AG09309 (cell line): ENCODE measurements around the gene ADSS1.

Experiments used
- DNase-seq: peaks from one replicate; pipeline ENCODE4 v3.0.0-alpha.2; 2010; ENCODE audit warnings: low read depth
- H3K4me3 ChIP-seq: 2 replicates; pipeline ENCODE4 v1.5.1; 2011; ENCODE audit warnings: mild to moderate bottlenecking, low read depth, low read length, moderate library complexity; ENCODE audit not compliant: control insufficient read depth
- TF ChIP-seq, protein P1 (sequence below): IDR thresholded peaks from 2 replicates; pipeline ENCODE4 v1.5.1; 2011; ENCODE audit warnings: mild to moderate bottlenecking, low read depth, low read length, inconsistent platforms; ENCODE audit not compliant: insufficient read depth, control insufficient read depth; ENCODE audit errors: missing control alignments

Gene ADSS1

DNA sequence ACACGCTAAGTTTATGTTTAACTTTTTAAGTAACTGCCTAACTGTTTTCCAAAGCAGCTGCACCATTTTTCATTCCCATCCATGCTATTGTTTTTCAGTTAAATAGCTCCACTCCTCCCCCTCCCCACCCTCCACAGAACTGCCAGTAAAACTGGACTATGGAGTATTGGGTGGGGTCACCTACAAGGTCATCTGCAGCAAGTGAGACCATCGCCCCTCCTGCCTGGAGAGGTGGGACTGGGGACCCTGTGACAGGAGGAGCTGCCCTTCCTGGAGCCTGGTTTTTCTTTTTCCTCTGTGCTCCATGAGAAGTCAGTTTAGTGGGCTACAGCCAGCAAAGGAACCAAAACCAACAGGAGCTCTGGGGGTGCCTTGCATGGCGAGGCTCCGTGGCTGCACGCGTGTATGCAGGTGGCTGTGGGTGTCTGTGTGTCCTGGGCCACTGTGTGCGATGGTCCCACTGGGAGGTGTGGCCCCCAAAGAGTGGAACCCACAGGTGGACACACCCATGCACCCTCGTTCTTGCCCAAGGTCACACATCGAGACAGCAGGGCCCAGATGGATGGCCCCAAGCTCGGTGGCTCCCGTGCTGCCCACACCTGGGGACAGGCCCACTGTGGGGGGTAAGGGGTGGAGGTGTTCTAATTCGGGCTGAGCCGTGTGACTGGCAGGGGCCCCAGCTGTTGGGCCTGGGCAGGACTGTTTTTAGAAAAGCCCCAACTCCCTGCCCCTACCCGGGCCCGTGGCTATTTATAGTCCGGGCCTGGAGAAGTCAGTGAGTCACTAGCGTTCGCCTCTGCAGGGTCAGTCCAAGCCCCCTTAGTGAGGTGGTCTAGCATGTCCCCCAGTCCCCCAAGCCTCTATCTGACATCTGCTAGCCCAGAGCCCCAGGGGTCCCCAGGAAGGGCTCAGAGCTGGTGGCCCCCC is 2.3 kb upstream of the ADSS1 start:
- no peak for DNase-seq
- TF ChIP-seq, protein P1, sequence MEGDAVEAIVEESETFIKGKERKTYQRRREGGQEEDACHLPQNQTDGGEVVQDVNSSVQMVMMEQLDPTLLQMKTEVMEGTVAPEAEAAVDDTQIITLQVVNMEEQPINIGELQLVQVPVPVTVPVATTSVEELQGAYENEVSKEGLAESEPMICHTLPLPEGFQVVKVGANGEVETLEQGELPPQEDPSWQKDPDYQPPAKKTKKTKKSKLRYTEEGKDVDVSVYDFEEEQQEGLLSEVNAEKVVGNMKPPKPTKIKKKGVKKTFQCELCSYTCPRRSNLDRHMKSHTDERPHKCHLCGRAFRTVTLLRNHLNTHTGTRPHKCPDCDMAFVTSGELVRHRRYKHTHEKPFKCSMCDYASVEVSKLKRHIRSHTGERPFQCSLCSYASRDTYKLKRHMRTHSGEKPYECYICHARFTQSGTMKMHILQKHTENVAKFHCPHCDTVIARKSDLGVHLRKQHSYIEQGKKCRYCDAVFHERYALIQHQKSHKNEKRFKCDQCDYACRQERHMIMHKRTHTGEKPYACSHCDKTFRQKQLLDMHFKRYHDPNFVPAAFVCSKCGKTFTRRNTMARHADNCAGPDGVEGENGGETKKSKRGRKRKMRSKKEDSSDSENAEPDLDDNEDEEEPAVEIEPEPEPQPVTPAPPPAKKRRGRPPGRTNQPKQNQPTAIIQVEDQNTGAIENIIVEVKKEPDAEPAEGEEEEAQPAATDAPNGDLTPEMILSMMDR = no peak
- no peak overlapping the region for H3K4me3 ChIP-seq

DNA sequence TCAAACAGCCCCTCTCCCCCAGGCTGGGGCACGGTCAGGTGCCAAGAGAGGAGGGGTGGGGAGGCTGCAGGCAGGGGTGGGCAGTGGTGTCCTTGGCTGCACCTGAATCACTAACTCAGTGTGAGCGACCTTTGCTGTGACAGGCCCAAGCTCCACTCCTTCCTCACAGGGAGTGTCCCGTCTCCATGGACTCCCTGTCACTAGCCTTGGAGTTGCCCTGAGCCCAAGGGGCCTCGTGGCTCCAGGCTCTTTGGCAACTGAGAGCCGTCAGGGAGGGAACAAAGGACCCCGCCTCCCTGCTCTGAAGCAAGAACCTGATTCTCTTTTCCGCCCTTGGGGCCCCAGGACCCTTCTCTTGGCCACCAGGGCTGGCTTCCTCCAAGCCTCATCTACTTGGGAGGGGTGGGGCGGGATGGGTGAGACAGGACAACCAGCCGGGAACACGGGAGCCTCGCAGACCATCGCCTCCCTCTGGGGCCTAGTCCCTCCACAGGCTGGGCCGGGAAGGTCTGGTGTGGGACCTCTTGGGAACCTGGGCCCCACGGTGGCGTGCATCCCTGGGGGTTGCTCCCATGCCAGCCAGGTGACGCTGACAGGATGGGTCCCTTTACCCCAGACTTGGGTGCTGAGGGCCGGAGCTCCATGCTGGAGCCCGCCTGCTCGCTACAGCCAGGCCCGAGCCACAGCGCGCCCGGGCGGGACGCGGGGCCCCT is 935 bp upstream of the ADSS1 start:
- no peak for DNase-seq
- TF ChIP-seq, protein P1 = no peak
- no peak overlapping the region for H3K4me3 ChIP-seq

DNA sequence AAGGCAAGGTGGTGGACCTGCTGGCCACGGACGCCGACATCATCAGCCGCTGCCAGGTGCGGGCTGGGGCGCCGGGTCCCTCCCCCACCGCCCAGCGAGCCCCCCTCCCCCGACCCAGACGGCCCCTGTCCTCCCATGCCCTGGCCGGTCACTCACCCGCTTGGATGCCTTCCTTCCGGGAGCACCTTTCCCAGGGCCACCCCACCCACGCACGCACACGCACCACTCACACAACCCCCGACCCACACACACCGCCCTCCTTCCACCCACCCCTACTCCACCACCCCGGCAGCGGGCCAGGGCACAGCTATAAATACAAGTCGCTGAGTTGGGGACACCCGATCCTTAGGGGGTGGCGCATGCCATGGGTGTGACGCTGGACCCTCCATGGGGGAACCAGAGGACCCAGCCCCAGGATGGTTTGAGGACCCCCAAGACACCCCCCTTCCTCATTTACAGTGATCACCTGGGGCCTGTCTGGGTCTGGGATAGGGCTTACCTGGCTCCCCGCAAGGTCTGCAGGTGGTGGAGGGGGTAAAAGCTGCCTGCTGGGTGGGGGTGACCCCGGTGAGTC is 465 bp downstream of the ADSS1 start:
- TF ChIP-seq, protein P1 = no peak
- DNase-seq = no peak
- H3K4me3 ChIP-seq = peak overlapping the region; percentile 53

DNA sequence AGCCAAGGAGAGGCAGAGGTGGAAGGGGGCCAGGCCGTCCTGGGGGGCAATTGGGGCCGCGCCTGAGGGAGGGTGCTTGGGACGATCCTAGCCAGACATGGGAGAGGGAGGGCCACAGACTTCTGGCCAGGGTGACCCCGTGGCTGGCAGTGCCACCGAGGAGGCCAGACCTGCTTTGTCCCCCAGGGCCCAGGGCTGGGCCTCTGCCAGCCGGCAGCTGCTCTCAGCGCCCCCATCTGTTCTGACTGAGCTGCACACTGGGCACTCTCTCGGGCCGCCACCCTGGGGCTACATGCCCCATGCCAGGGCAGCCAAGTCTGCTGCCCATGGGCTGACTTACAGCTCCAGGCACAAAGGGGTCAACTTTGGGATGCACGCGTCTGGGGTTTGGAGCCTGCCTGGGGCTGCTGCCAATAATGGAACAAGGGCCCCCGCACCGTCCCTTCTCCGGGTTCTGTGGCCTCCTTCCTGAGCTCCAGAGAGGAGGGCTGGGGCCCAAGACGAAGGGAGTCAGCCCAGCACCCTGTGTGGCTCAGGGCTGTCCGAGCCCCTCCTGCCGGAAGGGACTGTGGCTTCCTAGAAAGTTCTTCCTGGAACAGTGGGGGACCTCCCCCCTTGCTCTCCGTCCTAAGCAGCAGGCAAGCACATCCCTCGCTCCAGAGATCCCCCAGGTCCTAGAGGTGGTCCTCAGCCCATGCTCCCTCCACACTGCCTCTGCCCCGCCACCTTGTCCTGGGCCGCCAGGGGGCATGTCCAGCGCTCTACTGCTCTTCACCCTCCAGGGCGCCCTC is 1.1 kb downstream of the ADSS1 start:
- peak overlapping the region; percentile 53 for H3K4me3 ChIP-seq
- no peak for DNase-seq
- TF ChIP-seq, protein P1 = peak; percentile 38

DNA sequence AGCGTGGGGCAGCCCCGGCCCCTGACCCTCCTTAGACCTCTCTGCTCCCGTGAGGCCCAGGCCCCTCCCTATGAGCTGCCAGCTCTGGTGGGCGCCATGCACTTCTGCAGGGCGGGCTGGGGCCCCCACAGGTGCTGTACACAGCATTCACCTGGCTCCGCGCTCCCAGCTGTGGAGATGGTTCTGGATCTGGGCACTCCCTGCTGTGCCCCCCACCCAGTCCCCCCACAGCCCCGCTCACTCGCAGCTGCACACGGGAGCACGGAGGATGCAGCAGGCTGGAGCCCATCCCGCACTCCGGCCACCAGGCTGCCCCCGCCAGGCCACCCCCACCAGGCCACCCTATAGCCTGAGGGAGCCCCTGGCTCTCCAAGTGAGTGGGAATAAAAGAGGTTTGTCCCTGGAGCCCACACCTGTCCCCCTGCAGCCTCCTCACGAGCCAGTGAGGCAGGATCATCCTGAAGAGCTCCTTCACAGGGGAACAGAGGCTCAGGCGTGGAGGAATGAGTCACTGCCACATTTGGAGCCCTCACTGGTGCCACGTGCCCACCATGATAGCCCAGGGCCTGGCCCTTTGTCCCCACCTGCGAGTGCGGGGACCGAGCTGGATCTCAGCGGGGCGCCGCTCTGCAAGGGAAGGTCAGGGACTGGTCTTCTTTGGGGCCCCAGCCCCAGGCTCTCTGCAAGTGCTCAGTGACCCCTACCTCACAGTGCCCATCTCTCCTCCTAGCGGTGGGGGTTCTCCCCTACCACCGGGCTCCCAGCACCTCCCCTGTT is 1.9 kb downstream of the ADSS1 start:
- TF ChIP-seq, protein P1 = no peak
- DNase-seq = no peak

More for the DNA sequence above, 1.9 kb downstream of the ADSS1 start:
- H3K4me3 ChIP-seq = no peak overlapping the region
